GM23338 (cell line): ENCODE data around the gene USP35.

ENCODE experiments used
- CTCF ChIP-seq, 2 experiments: fragments of 200-600 bp in 1 of 2; sonication (generic) in 1 of 2; conservative IDR thresholded peaks; 2 replicates each; pipeline versions ENCODE4 v1.5.1 to v1.6.1; 2016 to 2017; ENCODE audit warnings: antibody characterized with exemption in 2 of 2, low read depth in 2 of 2, mild to moderate bottlenecking in 2 of 2, moderate library complexity in 1 of 2
- EZH2 ChIP-seq: fragments of 200-600 bp; sonication (generic); IDR thresholded peaks from one replicate; pipeline ENCODE4 v1.8.0; 2017; ENCODE audit warnings: antibody characterized with exemption, mild to moderate bottlenecking, low read depth; ENCODE audit not compliant: unreplicated experiment
- JUNB ChIP-seq: IDR thresholded peaks from one replicate; pipeline ENCODE4 v1.6.1; 2016; ENCODE audit warnings: antibody characterized with exemption; ENCODE audit not compliant: unreplicated experiment
- POLR2AphosphoS5 ChIP-seq: IDR thresholded peaks from 2 replicates; pipeline ENCODE4 v1.6.1; 2016; ENCODE audit warnings: antibody characterized with exemption, low read depth
- REST ChIP-seq: IDR thresholded peaks from one replicate; pipeline ENCODE4 v1.6.1; 2018; ENCODE audit warnings: antibody characterized with exemption; ENCODE audit not compliant: unreplicated experiment

- TF ChIP-seq CTCF (conservative IDR thresholded peaks at IDR 0.05; ENCODE audit: low read depth in 2 of 2) = no peak
- no peak for TF ChIP-seq JUNB
- TF ChIP-seq POLR2AphosphoS5 = no peak
- TF ChIP-seq REST = no peak
- TF ChIP-seq EZH2 = no peak
These were observed 34.7 kb downstream of the USP35 start for GRCh38 chr11:78223320-78223954.
